Adipose tissue (tissue), 3 donors: ENCODE results near the gene ADRB2. TPM values are rescaled to one million over a fixed set of nuclear protein-coding genes. Genes with fewer than 3 reads are reported as not detected.

ENCODE experiments used
- H3K27ac ChIP-seq: one replicate; pipeline ENCODE4 v1.5.1; 2013; ENCODE audit warnings: low read depth, low read length
- WGBS, 3 donors: extraction: QIAGEN DNeasy Blood & Tissue Kit; methylation state at CpG; one replicate each; pipeline ENCODE4 v1.1.7; 2013; 5-methylcytosine and 5-hydroxymethylcytosine counted together
- polyA plus RNA-seq, 3 donors: library from polyadenylated mRNA; stranded (reverse); fragments of 200-250 nt; gene quantifications; one replicate each; pipeline ENCODE4 v1.2.3, GENCODE V29; 2013
- donor health status: healthy with polysubstance abuse.
- donor health status: Bipolar disorder and iron deficiency.
- donor health status: healthy.

ADRB2 gene
- 10 to 100 TPM in 1 of 3 donors, 1 to 10 TPM in 1, under 1 TPM in 1; 0.71 to 12.0 (median 2.4) TPM for polyA plus RNA-seq

- peak within 1 kb of the TSS; percentile 3 for H3K27ac ChIP-seq
- WGBS, 3 donors, result 0 to 1% (median 0%) methylated on average over 40 to 42 of the region's 42 CpGs
These were observed at the start of gene ADRB2 for GRCh38 chr5:148826053-148826738. TSS of gene ADRB2 (plus strand) at chr5:148826611. CDS start at chr5:148826832, 221 bp downstream.

- WGBS, 3 donors, result 74 to 94% (median 79%) methylated on average over 1 of the region's 1 CpG
- no peak overlapping the region for H3K27ac ChIP-seq
These were observed 49.6 kb upstream of the ADRB2 start for GRCh38 chr5:148776780-148777179.

DNA sequence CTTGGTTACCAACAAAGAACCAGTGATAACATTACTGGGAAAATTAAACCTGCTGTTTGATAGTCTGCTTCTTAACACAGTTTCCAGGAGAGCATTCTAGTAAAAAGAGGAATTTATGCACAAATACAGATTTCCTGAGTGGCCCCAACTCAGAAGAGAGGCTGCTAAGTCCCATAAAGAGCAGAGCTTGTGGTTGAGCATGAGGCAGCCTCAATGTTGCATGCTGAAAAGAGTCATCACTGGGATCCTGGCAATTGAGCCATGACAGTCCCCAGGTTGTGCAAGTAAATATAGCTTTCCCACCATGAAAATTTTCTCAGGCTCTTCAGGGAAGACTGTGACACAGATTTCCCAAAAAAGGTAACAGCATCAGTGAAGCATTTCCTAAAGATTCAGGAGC is 47.5 kb upstream of the ADRB2 start:
- H3K27ac ChIP-seq, result no peak overlapping the region

GRCh38 chr5:148780711-148781110 is 45.7 kb upstream of the ADRB2 start:
- no peak overlapping the region for H3K27ac ChIP-seq
- WGBS, 3 donors, result 84 to 93% (median 91%) methylated on average over 5 of the region's 5 CpGs

GRCh38 chr5:148781766-148782165 is 44.6 kb upstream of the ADRB2 start:
- H3K27ac ChIP-seq, result no peak overlapping the region
- WGBS, 3 donors, result 38 to 58% (median 57%) methylated on average over 2 of the region's 2 CpGs

DNA sequence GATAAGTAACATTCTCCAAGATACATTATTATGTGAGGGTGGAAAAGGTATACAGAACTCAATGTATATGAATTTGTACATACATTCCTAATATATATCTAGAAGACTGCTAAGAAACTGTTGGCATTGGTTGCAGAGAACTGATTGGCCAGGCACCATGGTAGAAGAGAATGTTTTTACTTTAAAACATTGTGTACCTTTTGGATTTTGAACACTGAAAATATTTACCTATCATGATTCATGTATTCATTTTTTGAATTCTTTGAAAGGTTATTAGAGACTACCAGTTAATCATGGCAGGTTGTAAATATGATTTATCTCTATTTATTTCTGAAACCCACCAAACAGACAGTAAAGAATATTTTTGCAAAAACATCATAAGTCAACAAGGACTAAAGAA is 41.2 kb upstream of the ADRB2 start:
- H3K27ac ChIP-seq, result no peak overlapping the region

GRCh38 chr5:148786456-148786855 is 40.0 kb upstream of the ADRB2 start:
- H3K27ac ChIP-seq, result no peak overlapping the region

- WGBS, 3 donors, result 80 to 90% (median 89%) methylated on average over 6 of the region's 6 CpGs
- H3K27ac ChIP-seq, result no peak overlapping the region
These were observed 37.8 kb upstream of the ADRB2 start for GRCh38 chr5:148788636-148789035.

DNA sequence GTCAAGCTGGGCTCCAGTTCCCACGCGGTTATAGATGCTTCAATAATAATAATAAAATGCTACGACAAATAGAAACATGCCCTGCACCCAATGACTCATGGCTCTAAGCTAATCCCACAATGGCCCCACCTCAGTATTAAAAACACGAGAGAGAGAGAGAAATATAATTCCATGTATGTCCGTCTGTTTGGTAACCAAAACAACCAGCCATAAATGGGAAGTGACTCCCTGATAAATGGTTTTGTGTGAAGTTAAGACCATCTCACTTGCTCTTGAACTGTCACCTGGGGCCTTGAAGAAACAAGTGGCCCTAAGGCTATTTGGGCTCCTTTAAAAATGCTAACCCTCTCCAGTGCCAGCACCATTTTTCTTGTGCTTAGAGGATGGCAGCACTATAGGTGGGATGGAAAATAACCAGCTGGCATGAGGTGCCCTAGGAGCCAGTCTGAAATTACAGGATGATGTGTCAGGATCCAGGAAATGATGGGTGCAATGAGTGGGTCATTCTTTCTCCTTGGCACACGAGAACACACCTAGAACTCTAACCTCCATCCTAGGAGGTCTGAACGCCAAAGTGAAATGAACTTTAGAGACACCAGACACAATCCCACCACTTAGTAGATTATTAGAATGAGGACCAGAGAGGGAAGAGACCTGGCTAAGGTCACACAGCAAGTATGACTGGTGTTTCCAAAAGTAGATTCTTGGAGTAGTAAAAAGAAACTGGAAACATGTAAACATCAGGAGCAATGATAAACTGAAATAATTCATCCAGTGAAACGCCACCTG is 35.7 kb upstream of the ADRB2 start:
- whole genome bisulfite sequencing, 3 donors, result 80 to 86% (median 81%) methylated on average over 8 of the region's 8 CpGs
- H3K27ac ChIP-seq, result no peak overlapping the region

DNA sequence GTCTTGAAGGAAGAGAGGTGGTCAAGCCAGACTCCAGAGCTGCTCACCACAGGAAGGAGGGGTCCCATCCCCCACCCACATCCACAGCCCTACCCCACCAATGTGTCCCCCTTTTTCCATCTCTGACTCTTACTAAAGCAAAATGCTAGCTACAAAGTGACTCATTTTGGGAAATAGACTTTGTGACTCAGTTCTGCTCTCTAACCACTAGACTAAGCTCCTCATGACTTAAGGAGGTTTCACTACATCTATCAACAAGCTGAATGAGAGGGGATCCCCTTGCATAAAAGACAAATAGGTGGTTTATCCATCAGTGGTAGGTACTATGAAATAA is 35.1 kb upstream of the ADRB2 start:
- H3K27ac ChIP-seq, result no peak overlapping the region

GRCh38 chr5:148791696-148792095 is 34.7 kb upstream of the ADRB2 start:
- WGBS, 3 donors, result 85 to 88% (median 85%) methylated on average over 2 of the region's 2 CpGs
- H3K27ac ChIP-seq, result no peak overlapping the region

- H3K27ac ChIP-seq, result no peak overlapping the region
- WGBS, 3 donors, result 62 to 85% (median 68%) methylated on average over 4 of the region's 4 CpGs
These were observed 33.7 kb upstream of the ADRB2 start for GRCh38 chr5:148792744-148793143.

DNA sequence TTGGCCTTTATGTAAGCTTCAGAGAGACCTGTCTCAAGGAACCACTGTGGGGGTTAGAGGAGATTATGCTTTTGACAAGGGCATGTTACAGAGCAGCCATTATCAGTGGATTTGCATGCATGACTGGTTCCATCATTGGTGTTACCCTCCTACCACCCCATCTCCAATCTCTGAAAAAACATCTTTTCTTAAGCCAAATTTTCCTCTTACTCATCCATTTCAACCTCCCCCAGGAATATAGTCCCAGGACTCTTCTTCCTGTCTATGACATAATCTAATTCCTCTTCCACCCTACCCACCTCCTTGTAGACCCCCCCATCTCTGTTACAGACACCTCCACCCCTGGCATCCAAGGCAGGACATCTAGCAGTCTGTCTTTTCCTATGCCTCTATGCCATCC is 33.1 kb upstream of the ADRB2 start:
- no peak overlapping the region for H3K27ac ChIP-seq

DNA sequence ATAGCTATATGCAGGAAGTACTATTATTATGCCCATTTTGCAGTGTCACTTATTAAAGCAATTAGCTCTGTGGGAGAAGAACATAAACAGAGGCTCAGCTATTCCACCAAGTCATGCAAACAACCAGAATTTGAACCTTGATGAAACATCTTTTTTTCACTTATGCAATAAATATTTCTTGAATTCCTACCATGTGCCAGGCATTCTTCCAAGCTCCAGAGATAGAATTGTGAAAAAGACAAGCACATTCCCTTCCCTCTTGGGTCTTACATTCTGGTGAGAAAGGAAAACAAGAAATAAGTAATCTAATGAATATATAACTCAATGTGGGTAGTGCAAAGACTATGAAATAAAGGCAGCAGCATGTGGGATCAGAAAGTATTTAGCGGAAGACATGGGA is 32.1 kb upstream of the ADRB2 start:
- 93 to 97% (median 97%) methylated on average over 1 of the region's 1 CpG for WGBS, 3 donors
- no peak overlapping the region for H3K27ac ChIP-seq

- WGBS, 3 donors, result 49 to 71% (median 61%) methylated on average over 5 of the region's 5 CpGs
- no peak overlapping the region for H3K27ac ChIP-seq
These were observed 31.5 kb upstream of the ADRB2 start for GRCh38 chr5:148794729-148795561.

DNA sequence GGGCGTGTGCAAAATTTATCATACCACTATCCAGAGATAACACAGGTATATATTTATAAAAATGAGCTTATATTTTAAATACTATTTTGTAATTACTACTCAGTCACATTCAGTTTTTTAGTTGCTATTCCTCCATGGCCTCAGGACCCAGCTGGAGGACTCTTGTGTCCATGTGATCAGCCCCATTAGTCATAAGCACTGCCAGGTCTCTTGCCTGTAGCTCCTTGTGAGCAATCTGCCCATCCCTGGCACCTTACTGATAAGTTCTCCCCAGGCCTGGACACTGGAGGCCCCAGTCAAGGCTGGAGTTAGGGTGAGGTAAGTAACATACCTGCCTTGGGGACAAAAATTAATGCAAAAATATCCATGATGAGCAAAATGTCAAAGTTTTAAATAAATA is 29.5 kb upstream of the ADRB2 start:
- 93 to 96% (median 96%) methylated on average over 1 of the region's 1 CpG for WGBS, 3 donors
- H3K27ac ChIP-seq, result no peak overlapping the region

- WGBS, 3 donors, result 93 to 96% (median 93%) methylated on average over 1 of the region's 1 CpG
- H3K27ac ChIP-seq, result no peak overlapping the region
These were observed 27.6 kb upstream of the ADRB2 start for GRCh38 chr5:148798786-148799185.

- no peak overlapping the region for H3K27ac ChIP-seq
- 74 to 84% (median 83%) methylated on average over 9 of the region's 9 CpGs for WGBS, 3 donors
These were observed 26.5 kb upstream of the ADRB2 start for GRCh38 chr5:148799737-148800527.
